Right kidney (tissue), 1 donor: Measurements from ENCODE around the gene RNASE4.

Experiments
- DNase-seq: peaks from one replicate; pipeline ENCODE4 v3.0.0-alpha.2; 2016

RNASE4 gene

DNA sequence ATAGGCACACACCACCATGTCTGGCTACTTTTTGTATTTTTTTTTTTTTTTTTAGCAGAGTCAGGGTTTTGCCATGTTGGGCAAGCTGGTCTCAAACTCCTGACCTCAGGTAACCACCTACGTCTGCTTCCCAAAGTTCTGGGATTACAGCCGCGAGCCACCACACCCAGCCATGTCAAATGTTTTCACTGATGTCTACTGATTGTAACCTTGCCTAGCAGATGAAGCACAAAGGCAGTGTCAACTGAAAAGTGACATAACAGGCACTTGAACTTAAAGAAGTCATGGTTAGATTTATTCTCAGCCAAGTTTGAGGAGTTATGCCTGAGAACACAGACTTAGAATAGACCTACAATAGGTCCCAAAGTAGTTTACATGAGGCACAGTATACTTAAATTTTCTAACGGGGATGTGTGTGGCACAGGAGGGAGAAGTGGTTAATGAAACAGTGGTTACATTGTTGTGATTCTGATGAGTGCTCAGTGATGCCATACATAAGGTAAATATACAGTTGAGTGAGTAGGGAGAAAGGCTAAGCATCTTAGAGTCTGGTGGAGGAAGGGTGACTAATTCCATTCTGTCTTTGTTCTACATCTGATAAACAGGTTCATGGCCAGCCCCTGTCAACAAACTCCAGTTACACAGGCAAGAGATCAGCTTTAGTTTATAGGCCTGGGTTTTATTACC is 12.6 kb upstream of the RNASE4 start:
- no peak for DNase-seq

- no peak for DNase-seq
These were observed 8.7 kb upstream of the RNASE4 start for GRCh38 chr14:20675669-20676068.

DNA sequence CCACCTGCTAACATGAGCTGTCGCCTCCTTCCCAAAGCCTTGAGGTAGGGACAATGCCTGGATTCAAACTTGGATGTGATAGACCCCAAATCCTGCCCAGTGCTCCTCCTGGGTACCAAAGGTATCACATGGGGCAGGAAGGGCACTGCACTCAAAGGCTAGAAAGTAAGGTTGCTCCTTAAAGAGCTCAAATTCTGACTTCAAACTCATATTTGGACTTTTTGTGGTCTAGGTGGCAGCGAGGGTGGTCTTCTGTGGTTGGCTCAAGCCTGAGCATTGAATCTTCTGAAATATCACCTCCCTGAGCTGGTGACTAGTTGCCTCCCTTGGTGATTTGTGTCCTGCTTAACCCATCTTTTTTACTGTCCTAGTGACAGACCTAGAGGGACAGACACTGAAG is 8.3 kb upstream of the RNASE4 start:
- no peak for DNase-seq

GRCh38 chr14:20679907-20680306 is 4.5 kb upstream of the RNASE4 start:
- no peak for DNase-seq

DNA sequence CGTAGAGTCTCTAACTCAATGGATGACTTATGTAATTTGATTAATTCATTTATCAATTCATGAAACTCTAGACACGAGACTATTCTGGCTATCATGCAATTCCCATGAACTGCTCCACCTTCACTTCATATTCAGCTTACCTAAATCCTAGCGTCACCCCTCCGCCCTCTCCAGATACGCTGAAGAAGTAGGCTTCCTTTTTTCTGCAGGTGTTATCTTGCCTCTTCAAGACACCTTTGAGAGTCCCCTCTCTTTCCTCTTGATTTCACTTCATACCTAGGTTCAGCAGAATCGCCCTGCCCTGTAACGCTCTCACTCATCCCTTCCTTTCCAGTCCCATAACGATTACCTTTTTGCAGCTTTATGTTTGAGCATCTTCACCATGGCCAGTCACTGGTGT is 4.0 kb upstream of the RNASE4 start:
- no peak for DNase-seq

DNA sequence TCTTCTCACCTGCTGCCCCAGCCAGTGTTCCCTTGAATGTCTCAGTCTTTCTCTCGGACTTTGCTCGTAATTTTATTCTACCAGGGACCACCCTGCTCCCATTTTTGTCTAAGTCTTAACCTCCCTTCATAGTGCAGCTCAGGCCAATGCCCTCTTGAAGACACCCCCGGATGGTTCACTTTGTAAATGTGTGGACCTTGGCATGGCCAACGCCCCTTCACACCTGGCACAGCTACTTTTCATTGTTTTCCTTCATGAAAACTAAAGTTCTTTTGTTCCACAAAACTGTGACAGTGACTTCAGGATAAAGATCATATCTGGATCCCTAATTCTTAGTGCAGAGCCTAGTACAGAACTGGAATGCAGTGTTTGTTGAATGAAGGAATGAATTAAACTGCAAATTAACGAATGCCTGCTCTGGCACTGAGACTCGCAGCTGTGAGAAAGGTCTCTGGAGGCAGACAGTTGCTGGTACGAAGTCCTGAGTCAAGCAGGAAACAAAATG is 3.5 kb upstream of the RNASE4 start:
- no peak for DNase-seq

DNA sequence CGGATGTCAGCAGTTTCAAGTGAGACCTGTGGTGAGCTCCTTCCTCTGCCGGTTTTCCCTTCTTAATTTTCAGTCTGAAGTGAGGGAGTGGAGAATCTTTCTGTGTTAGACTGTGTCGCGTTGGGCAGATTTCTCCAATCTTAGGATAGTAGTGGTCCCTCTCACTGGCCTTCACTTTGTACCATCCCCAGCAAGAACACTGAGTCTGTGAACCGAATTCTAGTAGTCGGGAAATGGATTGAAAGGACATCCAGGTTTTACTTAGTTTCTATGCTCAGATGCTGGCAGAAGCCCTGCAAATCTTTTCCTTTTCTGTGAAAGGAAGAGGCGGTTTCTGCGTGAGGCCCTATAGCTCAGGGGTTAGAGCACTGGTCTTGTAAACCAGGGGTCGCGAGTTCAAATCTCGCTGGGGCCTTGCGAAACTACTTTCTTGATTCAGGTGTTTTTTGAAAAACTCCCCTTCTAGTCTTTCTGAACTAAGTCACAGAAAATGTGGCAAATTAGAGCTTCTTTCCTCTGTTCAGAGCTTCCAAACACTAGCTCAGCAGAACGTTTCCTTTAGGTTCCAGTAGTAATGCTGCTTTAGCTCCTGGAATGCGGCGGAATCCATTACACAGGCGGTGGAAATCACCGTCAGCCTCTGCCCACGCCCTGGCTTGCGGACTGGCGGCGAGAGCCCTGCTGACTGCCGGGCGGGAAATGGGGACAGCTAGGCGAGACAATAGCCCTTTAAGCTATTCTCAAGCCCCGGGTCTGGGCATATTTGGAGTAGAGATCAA is 2.8 kb upstream of the RNASE4 start:
- DNase-seq: peak; percentile 86

GRCh38 chr14:20682127-20682434 is 2.3 kb upstream of the RNASE4 start:
- peak; percentile 85 for DNase-seq

DNA sequence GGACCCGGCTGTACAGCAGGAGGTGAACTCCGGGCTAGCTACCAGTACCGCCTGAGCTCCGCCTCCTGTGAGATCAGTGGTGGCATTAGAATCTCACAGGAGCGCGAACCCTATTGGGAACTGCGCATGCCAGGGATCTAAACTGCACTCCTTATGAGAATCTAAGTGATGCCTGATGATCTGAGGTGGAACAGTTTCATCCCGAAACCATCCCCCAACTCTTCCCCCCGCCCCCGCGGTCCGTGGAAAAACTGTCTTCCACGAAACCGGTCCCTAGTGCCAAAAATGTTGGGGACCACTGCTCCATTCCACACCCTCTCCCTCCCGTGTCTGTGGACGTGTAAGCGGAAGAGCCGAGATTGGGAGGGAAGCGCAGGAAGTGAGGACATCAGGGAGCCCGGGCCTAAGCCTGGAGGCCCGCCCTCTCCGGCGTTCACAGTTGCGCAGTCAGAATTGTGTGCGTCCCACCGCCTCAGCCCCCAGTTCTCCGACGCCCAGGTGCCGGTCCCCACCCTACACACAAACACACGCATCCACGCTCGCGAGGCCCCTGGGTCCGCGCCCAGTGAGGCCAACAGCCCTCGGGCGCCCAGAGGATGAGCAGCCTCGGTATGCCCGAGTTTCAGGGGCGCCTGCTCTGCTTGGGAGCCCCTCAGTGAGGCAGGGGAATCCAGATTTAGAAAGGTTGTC is 1.8 kb upstream of the RNASE4 start:
- DNase-seq: peak; percentile 93

DNA sequence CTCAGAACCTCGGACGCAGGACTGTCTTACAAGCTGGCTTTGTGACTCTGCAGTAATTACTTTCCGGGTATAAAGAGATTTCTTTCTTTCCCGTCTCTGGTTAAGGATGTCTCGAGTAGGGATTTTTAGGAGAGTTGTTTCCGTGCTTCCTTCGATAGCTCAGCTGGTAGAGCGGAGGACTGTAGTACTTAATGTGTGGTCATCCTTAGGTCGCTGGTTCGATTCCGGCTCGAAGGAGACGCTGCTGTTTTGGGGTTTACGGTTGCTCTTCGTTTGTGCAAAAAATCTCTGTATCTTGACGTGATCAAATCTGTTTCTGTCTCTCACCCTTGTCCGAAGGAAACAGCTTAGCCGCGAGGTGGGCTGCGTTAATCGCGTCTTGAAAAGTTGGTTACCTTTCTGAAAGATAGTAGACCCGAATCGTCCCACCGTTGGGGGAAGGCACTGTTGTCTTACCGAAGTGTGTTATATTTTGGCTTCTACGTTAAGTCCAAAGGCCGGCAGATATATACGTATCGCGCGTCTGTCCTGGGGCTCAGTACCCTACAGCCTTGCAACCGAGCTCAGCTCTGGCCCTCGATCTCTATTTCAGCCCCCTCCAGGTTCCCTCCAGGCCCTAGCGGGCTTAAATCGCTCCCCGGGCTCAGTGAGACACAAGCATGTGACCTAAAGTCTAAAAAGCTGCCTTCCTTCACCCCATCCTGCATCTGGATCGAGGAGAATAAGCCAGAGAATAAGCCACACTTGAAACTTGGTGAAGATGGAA is 1.1 kb upstream of the RNASE4 start:
- peak; percentile 92 for DNase-seq

DNA sequence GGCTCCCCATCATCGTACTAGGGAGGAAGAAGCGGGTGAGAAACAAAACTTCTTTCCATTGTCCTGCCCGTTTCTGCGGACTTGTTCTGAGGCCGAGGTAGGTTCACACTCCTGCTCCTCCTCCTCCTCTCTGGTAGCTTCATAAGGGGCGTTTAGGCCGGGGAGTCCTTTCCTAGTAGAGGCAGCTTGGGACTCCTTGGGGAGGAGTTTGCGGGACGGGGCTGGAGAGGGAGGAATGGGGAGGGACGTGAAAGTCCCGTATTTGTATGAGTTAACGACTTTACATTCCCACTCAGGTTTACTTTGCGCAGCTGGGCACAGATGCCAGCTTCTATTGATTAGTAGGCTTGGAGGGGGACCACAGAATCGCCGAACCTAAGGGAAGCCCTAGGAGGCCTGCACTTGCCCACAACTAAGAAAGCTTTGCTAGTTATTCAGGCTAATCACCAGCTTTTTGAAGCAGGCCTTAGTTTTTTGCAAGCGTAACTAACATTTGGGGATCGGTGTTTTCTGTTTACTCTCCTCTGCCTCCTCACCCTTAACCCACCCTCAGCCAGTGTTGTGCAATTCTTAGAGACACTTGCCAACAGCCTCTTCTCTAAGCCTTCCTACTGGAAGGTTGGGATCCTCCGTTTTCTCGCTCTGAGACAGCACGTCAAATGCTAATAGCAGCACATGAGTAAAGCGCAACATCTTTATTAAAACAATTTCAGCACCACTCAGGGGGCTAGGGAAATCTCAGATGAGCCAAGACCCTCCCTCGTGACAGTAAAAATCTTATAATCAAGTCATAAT is 499 bp downstream of the RNASE4 start:
- DNase-seq: no peak

- DNase-seq: no peak
These were observed 2.2 kb downstream of the RNASE4 start for GRCh38 chr14:20686386-20687143.

DNA sequence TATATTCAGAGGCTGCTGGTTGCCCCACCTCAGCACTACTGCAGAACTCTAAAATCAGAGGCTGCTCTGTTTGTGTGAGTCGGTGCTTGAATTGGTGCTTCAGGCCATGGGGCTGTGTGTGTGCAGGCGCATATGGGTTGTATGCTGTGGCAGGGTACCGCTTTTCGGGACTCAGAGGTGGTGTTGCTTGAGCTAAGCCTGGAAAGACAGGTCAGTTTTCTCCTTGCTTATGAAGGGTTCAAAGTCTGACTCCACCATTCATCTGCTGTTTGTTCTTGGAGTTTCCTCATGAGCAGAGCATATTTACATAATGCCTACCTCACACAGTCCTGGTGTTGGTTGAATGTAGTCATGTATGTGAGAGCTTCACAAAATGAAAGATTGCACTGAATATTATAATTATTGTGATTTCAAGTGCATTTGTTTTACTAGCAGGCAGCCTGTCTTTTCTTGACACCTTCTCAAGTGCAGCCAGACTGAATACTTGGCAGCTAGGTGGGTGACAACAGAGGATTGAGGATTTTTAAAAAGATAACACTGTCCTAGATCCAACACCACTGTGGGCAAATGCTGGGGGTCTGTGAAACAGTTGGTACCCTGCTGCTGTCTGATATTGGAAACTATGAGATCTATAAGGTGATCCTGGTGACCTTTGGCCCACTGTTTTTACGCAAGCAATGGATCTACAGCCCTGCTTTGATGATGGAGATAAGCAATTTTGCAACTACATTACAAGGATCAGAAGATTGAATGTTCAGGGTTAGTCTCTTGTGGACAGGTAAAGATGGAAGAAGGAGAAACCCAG is 3.2 kb downstream of the RNASE4 start:
- no peak for DNase-seq

- no peak for DNase-seq
These were observed 3.9 kb downstream of the RNASE4 start, which contains the start of gene ANG for GRCh38 chr14:20688167-20688839. Gene ANG (plus strand): TSS chr14:20688764. CDS start chr14:20693565, 4,801 bp downstream.

DNA sequence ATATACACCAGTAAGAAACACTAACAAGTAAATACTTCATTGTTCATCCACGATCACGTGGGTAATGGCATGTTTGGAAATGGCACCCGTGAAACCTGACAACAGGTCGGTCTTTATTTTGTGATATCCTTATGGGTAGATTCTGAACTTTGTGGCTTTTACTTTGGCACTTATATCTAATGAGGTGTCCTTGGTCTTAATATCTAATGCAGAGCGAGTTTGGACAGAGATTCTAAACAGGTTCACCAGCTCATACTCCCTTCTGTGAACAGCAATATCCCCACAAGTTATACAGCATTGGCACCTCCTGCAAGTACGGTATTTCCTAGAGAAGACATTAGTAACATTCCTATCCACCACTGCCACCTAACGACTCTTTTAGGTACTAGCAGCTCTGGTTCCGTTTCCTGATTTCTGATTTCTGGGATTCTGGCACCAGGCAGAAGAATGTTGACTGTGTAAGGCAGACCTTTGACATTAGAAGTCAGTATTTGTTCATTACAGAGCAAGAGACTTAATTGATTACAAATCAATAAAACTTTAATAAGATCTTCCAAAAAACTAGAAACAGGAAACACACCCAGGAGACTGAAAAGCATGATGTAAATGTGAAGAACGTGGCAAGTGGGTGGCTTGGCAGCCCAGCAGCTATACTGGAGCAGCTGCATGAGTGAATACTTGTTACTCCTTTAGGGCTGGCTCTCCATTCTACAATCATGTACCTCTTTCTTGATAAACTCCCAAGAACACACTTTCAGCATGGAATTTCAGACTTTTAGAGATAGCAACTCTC is 6.7 kb downstream of the RNASE4 start:
- peak; percentile 45 for DNase-seq

GRCh38 chr14:20692116-20692751 is 7.9 kb downstream of the RNASE4 start:
- DNase-seq: no peak

DNA sequence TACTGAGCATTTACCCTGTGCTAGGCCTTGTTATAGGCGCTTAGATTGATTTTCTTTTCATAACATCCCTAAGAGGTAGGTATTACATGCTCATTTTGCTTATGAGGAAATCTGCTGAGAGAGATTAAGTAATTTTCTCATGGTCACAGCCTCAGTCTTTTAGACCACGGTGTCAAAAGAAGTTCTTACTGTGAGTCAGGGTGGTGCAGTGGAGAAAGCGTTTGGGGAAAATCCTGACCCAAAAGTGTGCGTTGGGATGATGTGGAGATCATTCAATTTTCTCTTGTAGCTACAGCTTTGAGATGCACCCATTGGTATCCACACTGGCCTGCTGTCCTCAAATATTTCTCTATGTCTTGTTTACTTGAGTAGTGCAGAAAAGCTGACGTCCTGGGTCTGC is 12.4 kb downstream of the RNASE4 start:
- no peak for DNase-seq
